K562 (cell line): ENCODE data around the gene S100P. TPM values are rescaled to one million over a fixed set of nuclear protein-coding genes. Genes with fewer than 3 reads are reported as not detected.

Source experiments
- ATAC-seq: fragments of 200-7000 bp; cut with Tn5 transposase; 3 replicates; pipeline ENCODE4 v1.9.1; 2020; ENCODE audit warnings: moderate library complexity
- BruUV-seq: library from RNA; stranded (reverse); fragments of 400-500 nt; replicated peaks from 2 replicates; lab custom pipeline; 2021; lab: Mats Ljungman, UMichigan
- CTCF ChIA-PET: fragments of 300-600 bp; formaldehyde crosslinking; extraction: SDS; loops from one replicate; lab custom pipeline; 2021; ENCODE audit warnings: low intra/inter-chr PET ratio; lab: Yijun Ruan, JAX
- POLR2A ChIA-PET: fragments of 300-600, 350-650 bp; sonication (Branson Sonifier 250); formaldehyde crosslinking; extraction: SDS; loops from one replicate; lab custom pipeline; 2021; ENCODE audit warnings: antibody characterized with exemption, inconsistent platforms; lab: Yijun Ruan, JAX
- DNase-seq, 4 experiments: peaks; one replicate each; pipeline versions ENCODE4 v3.0.0 to v3.0.0-alpha.2; 2011 to 2018; ENCODE audit warnings: low spot score in 3 of 4, mixed read lengths in 3 of 4; ENCODE audit errors: extremely low read depth in 1 of 4
- FAIRE-seq: peaks from 2 replicates; lab custom pipeline; 2011; peaks lifted over from hg19 to GRCh38; lab: Jason Lieb, UNC
- H2AFZ ChIP-seq: 2 replicates; pipeline ENCODE4 v1.6.0; 2011; ENCODE audit warnings: low read depth, low read length, control low read depth, inconsistent platforms
- H3K27ac ChIP-seq: fragments of 200-600 bp; 3 replicates; pipeline ENCODE4 v1.8.0; 2011; ENCODE audit warnings: low read depth, mild to moderate bottlenecking, control low read depth, inconsistent platforms, low read length, moderate library complexity, mixed read lengths; ENCODE audit errors: extremely low read depth
- H3K27me3 ChIP-seq, 2 experiments: fragments of 300-600 bp in 1 of 2; 2 replicates in 1 of 2; 3 replicates in 1 of 2; pipeline versions ENCODE4 v1.6.0 to v1.8.0; 2011; ENCODE audit warnings: inconsistent platforms in 2 of 2, low read length in 2 of 2, mild to moderate bottlenecking in 1 of 2, mixed read lengths in 1 of 2, moderate library complexity in 1 of 2; ENCODE audit not compliant: control insufficient read depth in 2 of 2, insufficient read depth in 2 of 2
- H3K36me3 ChIP-seq: fragments of 300-600 bp; 3 replicates; pipeline ENCODE4 v1.8.0; 2011; ENCODE audit warnings: mild to moderate bottlenecking, low read length, inconsistent platforms; ENCODE audit not compliant: control insufficient read depth, insufficient read depth
- H3K4me1 ChIP-seq, 2 experiments: fragments of 200-600 bp in 1 of 2; replicated peaks in 1 of 2; 2 replicates in 1 of 2; 3 replicates in 1 of 2; pipeline versions ENCODE4 v1.5.1 to v1.8.0; 2011; ENCODE audit warnings: inconsistent platforms in 2 of 2, low read length in 2 of 2, mild to moderate bottlenecking in 1 of 2, mixed read lengths in 1 of 2, moderate library complexity in 1 of 2; ENCODE audit not compliant: control insufficient read depth in 2 of 2, insufficient read depth in 2 of 2
- H3K4me2 ChIP-seq: 2 replicates; pipeline ENCODE4 v1.6.1; 2011; ENCODE audit warnings: low read length, control low read depth, inconsistent platforms, mixed read lengths; ENCODE audit not compliant: insufficient read depth
- H3K4me3 ChIP-seq: fragments of 200-600 bp; sonication (generic), shearing (Covaris generic); 2 replicates; pipeline ENCODE4 v1.5.1; 2016; ENCODE audit warnings: control low read depth, inconsistent platforms
- H3K79me2 ChIP-seq: fragments of 200-600 bp; 3 replicates; pipeline ENCODE4 v1.8.0; 2011; ENCODE audit warnings: low read length, inconsistent platforms; ENCODE audit not compliant: control insufficient read depth, insufficient read depth
- H3K9ac ChIP-seq, 2 experiments: 2 replicates each; pipeline versions ENCODE4 v1.6.0 to v1.6.1; 2011; ENCODE audit warnings: low read depth in 2 of 2, low read length in 2 of 2, control low read depth in 1 of 2, inconsistent platforms in 1 of 2, mild to moderate bottlenecking in 1 of 2, mixed read lengths in 1 of 2; ENCODE audit not compliant: insufficient read depth in 1 of 2
- H3K9me1 ChIP-seq: one replicate; pipeline ENCODE4 v1.6.0; 2011; ENCODE audit warnings: inconsistent platforms, mild to moderate bottlenecking, low read length, moderate library complexity; ENCODE audit not compliant: control insufficient read depth, insufficient read depth
- H3K9me3 ChIP-seq: replicated peaks from 2 replicates; pipeline ENCODE4 v1.5.1; 2011; ENCODE audit warnings: low read depth, low read length, inconsistent platforms; ENCODE audit not compliant: control insufficient read depth, insufficient read depth
- H4K20me1 ChIP-seq: replicated peaks from 2 replicates; pipeline ENCODE4 v1.6.1; 2011; ENCODE audit warnings: low read length, inconsistent platforms, mixed read lengths; ENCODE audit not compliant: control insufficient read depth, insufficient read depth
- ATF4 ChIP-seq: fragments of 450-650 bp; formaldehyde crosslinking; IDR thresholded peaks from 2 replicates; pipeline ENCODE4 v1.4.0; 2022; ENCODE audit warnings: mild to moderate bottlenecking, moderate library complexity
- DNMT1 ChIP-seq: fragments of 450-650 bp; IDR thresholded peaks from 2 replicates; pipeline ENCODE4 v1.6.1; 2016; ENCODE audit warnings: antibody characterized with exemption, mild to moderate bottlenecking
- ELF1 ChIP-seq: fragments of 200-800 bp; sonication (Bioruptor generic); IDR thresholded peaks from 2 replicates; pipeline ENCODE4 v1.6.1; 2016; ENCODE audit warnings: missing genetic modification characterization, missing compliant biosample characterization
- ETS2 ChIP-seq: IDR thresholded peaks from 2 replicates; pipeline ENCODE4 v1.6.1; 2016; ENCODE audit warnings: borderline replicate concordance, missing genetic modification characterization, mild to moderate bottlenecking, moderate library complexity, missing compliant biosample characterization; ENCODE audit not compliant: poor library complexity, severe bottlenecking
- GABPA ChIP-seq: fragments of 200-800 bp; sonication (Bioruptor generic); conservative IDR thresholded peaks from 2 replicates; pipeline ENCODE4 v1.6.1; 2016; ENCODE audit warnings: low read depth, missing genetic modification characterization, missing compliant biosample characterization
- GABPB2 ChIP-seq: fragments of 250-450 bp; sonication (Bioruptor Pico); conservative IDR thresholded peaks from 2 replicates; pipeline ENCODE4 v1.5.1; 2021; ENCODE audit warnings: mild to moderate bottlenecking
- HOXB6 ChIP-seq: fragments of 250-450 bp; sonication (Bioruptor Pico); IDR thresholded peaks from 2 replicates; pipeline ENCODE4 v1.5.1; 2022; ENCODE audit warnings: mild to moderate bottlenecking, borderline replicate concordance
- MTA2 ChIP-seq: fragments of 450-650 bp; IDR thresholded peaks from 2 replicates; pipeline ENCODE4 v1.6.1; 2016; ENCODE audit warnings: low read depth
- MTA3 ChIP-seq: fragments of 450-650 bp; formaldehyde crosslinking; IDR thresholded peaks from 2 replicates; pipeline ENCODE4 v1.6.1; 2017; ENCODE audit warnings: mild to moderate bottlenecking, borderline replicate concordance
- NR2C1 ChIP-seq, 2 experiments: fragments of 450-650 bp; IDR thresholded peaks; 2 replicates each; pipeline ENCODE4 v1.6.1; 2017; ENCODE audit warnings: mild to moderate bottlenecking in 2 of 2, antibody characterized with exemption in 1 of 2, inconsistent platforms in 1 of 2, missing compliant biosample characterization in 1 of 2, missing genetic modification characterization in 1 of 2
- RBM39 ChIP-seq: fragments of 200-400 bp; formaldehyde crosslinking; optimal IDR thresholded peaks from 2 replicates; pipeline ENCODE3; 2018; ENCODE audit warnings: low read depth, low read length
- TRIM24 ChIP-seq, 2 experiments: fragments of 450-650 bp; IDR thresholded peaks; 2 replicates each; pipeline ENCODE4 v1.6.1; 2016
- TRIM25 ChIP-seq: fragments of 450-650 bp; IDR thresholded peaks from 2 replicates; pipeline ENCODE4 v1.7.0; 2016; ENCODE audit warnings: borderline replicate concordance
- ZBED1 ChIP-seq: IDR thresholded peaks from 2 replicates; pipeline ENCODE4 v1.6.1; 2014
- ZNF121 ChIP-seq: sonication (generic); formaldehyde crosslinking; conservative IDR thresholded peaks from 2 replicates; pipeline ENCODE4 v1.8.0; 2022; ENCODE audit warnings: missing genetic modification reagents
- ZNF551 ChIP-seq: fragments of 250-450 bp; sonication (Bioruptor Pico); IDR thresholded peaks from 2 replicates; pipeline ENCODE4 v1.5.0; 2021; ENCODE audit warnings: mild to moderate bottlenecking, moderate library complexity
- WGBS: fragments of 100-300 bp; shearing (Covaris generic); methylation state at CpG from one replicate; pipeline ENCODE4 v1.1.6; 2016; ENCODE audit warnings: low coverage, mixed read lengths; ENCODE audit not compliant: insufficient coverage; ENCODE audit errors: missing lambda C conversion rate; 5-methylcytosine and 5-hydroxymethylcytosine counted together
- in situ Hi-C: fragments of 300-500 bp; cut with MboI; formaldehyde crosslinking; loops from 4 replicates; pipeline ENCODE4 v1.15.0; 2018; ENCODE audit warnings: inconsistent platforms, mixed read lengths
- intact Hi-C: fragments of 100-400 bp; cut with micrococcal nuclease; formaldehyde crosslinking; loops from 2 replicates; pipeline ENCODE4 v1.14.2; 2022
- polyA plus RNA-seq, 8 experiments: library from polyadenylated mRNA; depleted of rRNA in 4 of 8; stranded (reverse) in 5 of 8; unstranded in 3 of 8; fragments of >200 nt; fragmentation: Nextera tagmentation in 2 of 8; fragmentation: Illumina TruSeq in 1 of 8; extraction: Ambion mirVana in 2 of 8; extraction: Trizol in 1 of 8; gene quantifications; 2 replicates each; pipeline versions ENCODE4 v1.2.1 to v1.2.3, GENCODE V29; 2011 to 2014; ENCODE audit warnings: inconsistent platforms in 1 of 8, missing spikeins in 1 of 8
- total RNA-seq, 7 experiments: library from RNA; depleted of rRNA in 6 of 7; stranded (reverse); fragments of >200 nt in 6 of 7; fragmentation: Illumina TruSeq in 2 of 7; extraction: Trizol in 2 of 7; gene quantifications; 2 replicates each; pipeline versions ENCODE4 v1.2.1 to v1.2.3, GENCODE V29; 2011 to 2021; ENCODE audit warnings: low replicate concordance in 1 of 7

The S100P gene
- total and polyA plus RNA-seq, 9 of the 15 experiments (the other 6 are each of a cell fraction or from before 2014, with no cell fraction given): 4.1 to 23.8 (median 7.5) TPM

- TF ChIP-seq TRIM25 (no peak), ZNF551 (CRISPR knock-in tag) (no peak), ATF4 (CRISPR knock-in tag) (no peak)
These were observed 7.7 kb downstream of the S100P start (continued) for GRCh38 chr4:6701371-6701770.

GRCh38 chr4:6702761-6703160 lies 9.1 kb downstream of the S100P start:
- H3K4me1 ChIP-seq: peaks cover 0 to 27% of the 10 kb centered on the region in 2 experiments; a peak in 4 of 5 replicates
- intact Hi-C loops: no loop called here

More at GRCh38 chr4:6702761-6703160, 9.1 kb downstream of the S100P start:
- H3K36me3 ChIP-seq: peaks cover 45% of the 10 kb centered on the region
- no peak overlapping the region for H3K4me3 ChIP-seq
- peaks cover 42% of the 10 kb centered on the region for H3K79me2 ChIP-seq
- H3K9me1 ChIP-seq: no peaks in the 10 kb centered on the region
- FAIRE-seq: no peak
- no peak overlapping the region for H2AFZ ChIP-seq
- ChIA-PET POLR2A (interaction anchor here (0.8 to 2.5 kb wide), 4 partner anchors 9 to 20 kb away, joined by 3 to 9 read pairs (median 4); partner anchors contain the start of gene S100P), CTCF (no interaction called here)
- no peaks in the 10 kb centered on the region for H3K9me3 ChIP-seq
- H3K27me3 ChIP-seq: no peaks in the 10 kb centered on the region
- in situ Hi-C loops: no loop called here
- 0% methylated on average over 1 of the region's 1 CpG for WGBS
- H3K27ac ChIP-seq: no peak overlapping the region
- no peak overlapping the region for H3K4me2 ChIP-seq
- no peak for TF ChIP-seq ETS2 (tag)
- no peak for TF ChIP-seq HOXB6 (CRISPR knock-in tag)
- no peak for TF ChIP-seq RBM39
- TF ChIP-seq TRIM24 (IDR thresholded peaks at IDR 0.05): no peak
- TF ChIP-seq DNMT1: no peak
- no peak for TF ChIP-seq ZBED1
- no peak for TF ChIP-seq NR2C1 (IDR thresholded peaks at IDR 0.05)
- no peak for TF ChIP-seq NR2C1 (tag; IDR thresholded peaks at IDR 0.05)
- TF ChIP-seq ELF1 (tag): no peak
- TF ChIP-seq MTA3: no peak
- TF ChIP-seq MTA2: no peak
- TF ChIP-seq GABPB2 (CRISPR knock-in tag): no peak
- no peak for TF ChIP-seq ZNF121 (CRISPR knock-in tag)
- no peak for TF ChIP-seq GABPA (tag)
- 0 out of 2 replicates have a peak, but pooled peaks cover 1% of the 10 kb centered on the region for H4K20me1 ChIP-seq
- no peak overlapping the region for H3K9ac ChIP-seq
- no peak for DNase-seq
- no TSS peak for BruUV-seq
- no peak for ATAC-seq
